Stimulated activated naive CD8-positive, alpha-beta T cell treated with anti-CD3 and anti-CD28 coated beads, Interleukin-15, Interleukin-2, amounts not matched to agents 100 U/mL and 50 U/mL, for 24 hours (primary cell): ENCODE measurements around the gene NTNG1.

Experiments
- ATAC-seq: fragments of 150-1000 bp; cut with Tn5 transposase; one replicate; pipeline ENCODE4 v1.10.0; 2021
- DNase-seq: peaks from one replicate; pipeline ENCODE4 v3.0.0; 2021

NTNG1 gene

GRCh38 chr1:107328087-107328486 is 187.2 kb downstream of the NTNG1 start:
- ATAC-seq, result no peak
- DNase-seq, result no peak

- no peak for DNase-seq
- no peak for ATAC-seq
These were observed 198.9 kb downstream of the NTNG1 start for GRCh38 chr1:107339775-107340174.

GRCh38 chr1:107342316-107342715 is 201.5 kb downstream of the NTNG1 start:
- DNase-seq, result no peak
- no peak for ATAC-seq

GRCh38 chr1:107342768-107343167 is 201.9 kb downstream of the NTNG1 start:
- ATAC-seq (no peak), DNase-seq (no peak)

- no peak for ATAC-seq
- DNase-seq, result no peak
These were observed 202.8 kb downstream of the NTNG1 start for GRCh38 chr1:107343601-107344000.

GRCh38 chr1:107344268-107344760 is 203.5 kb downstream of the NTNG1 start:
- DNase-seq (no peak), ATAC-seq (no peak)

GRCh38 chr1:107344836-107345235 is 204.0 kb downstream of the NTNG1 start:
- ATAC-seq, result no peak
- DNase-seq, result no peak

GRCh38 chr1:107352850-107353249 is 212.0 kb downstream of the NTNG1 start:
- no peak for DNase-seq
- no peak for ATAC-seq

GRCh38 chr1:107357376-107357775 is 216.5 kb downstream of the NTNG1 start:
- no peak for ATAC-seq
- DNase-seq, result no peak

- no peak for ATAC-seq
These were observed 217.9 kb downstream of the NTNG1 start for GRCh38 chr1:107358619-107359327.

GRCh38 chr1:107359472-107360241 is 218.8 kb downstream of the NTNG1 start:
- ATAC-seq, result no peak
- DNase-seq, result no peak

More at GRCh38 chr1:107358619-107359327, 217.9 kb downstream of the NTNG1 start:
- no peak for DNase-seq

GRCh38 chr1:107362468-107363140 is 221.8 kb downstream of the NTNG1 start:
- DNase-seq (no peak), ATAC-seq (no peak)

- ATAC-seq (no peak), DNase-seq (no peak)
These were observed 222.3 kb downstream of the NTNG1 start for GRCh38 chr1:107363154-107363553.

GRCh38 chr1:107365527-107366240 is 224.8 kb downstream of the NTNG1 start:
- no peak for ATAC-seq
- no peak for DNase-seq

GRCh38 chr1:107378426-107378825 is 237.6 kb downstream of the NTNG1 start:
- no peak for DNase-seq
- no peak for ATAC-seq

- DNase-seq (no peak), ATAC-seq (no peak)
These were observed 238.0 kb downstream of the NTNG1 start for GRCh38 chr1:107378866-107379265.

- ATAC-seq, result no peak
These were observed 239.0 kb downstream of the NTNG1 start for GRCh38 chr1:107379826-107380225.

GRCh38 chr1:107389410-107390396 is 248.9 kb downstream of the NTNG1 start:
- DNase-seq (no peak), ATAC-seq (no peak)

More at GRCh38 chr1:107379826-107380225, 239.0 kb downstream of the NTNG1 start:
- no peak for DNase-seq

GRCh38 chr1:107394301-107394700 is 253.5 kb downstream of the NTNG1 start:
- ATAC-seq, result no peak

GRCh38 chr1:107401704-107402103 is 260.9 kb downstream of the NTNG1 start:
- ATAC-seq (no peak), DNase-seq (no peak)

More at GRCh38 chr1:107394301-107394700, 253.5 kb downstream of the NTNG1 start:
- DNase-seq, result no peak

- DNase-seq, result no peak
- no peak for ATAC-seq
These were observed 263.9 kb downstream of the NTNG1 start for GRCh38 chr1:107404756-107405155.
